Activated effector memory CD4-positive, alpha-beta T cell treated with Interleukin-2 at 50 U/mL for 16 hours (primary cell): Measurements from ENCODE around the gene FCRL6.
A peak's percentile ranks its signal among the peaks of the same experiment; 100 is the strongest.

ENCODE experiments used
- DNase-seq: peaks from one replicate; pipeline ENCODE4 v3.0.0-alpha.2; 2020

Gene FCRL6, protein sequence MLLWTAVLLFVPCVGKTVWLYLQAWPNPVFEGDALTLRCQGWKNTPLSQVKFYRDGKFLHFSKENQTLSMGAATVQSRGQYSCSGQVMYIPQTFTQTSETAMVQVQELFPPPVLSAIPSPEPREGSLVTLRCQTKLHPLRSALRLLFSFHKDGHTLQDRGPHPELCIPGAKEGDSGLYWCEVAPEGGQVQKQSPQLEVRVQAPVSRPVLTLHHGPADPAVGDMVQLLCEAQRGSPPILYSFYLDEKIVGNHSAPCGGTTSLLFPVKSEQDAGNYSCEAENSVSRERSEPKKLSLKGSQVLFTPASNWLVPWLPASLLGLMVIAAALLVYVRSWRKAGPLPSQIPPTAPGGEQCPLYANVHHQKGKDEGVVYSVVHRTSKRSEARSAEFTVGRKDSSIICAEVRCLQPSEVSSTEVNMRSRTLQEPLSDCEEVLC

GRCh38 chr1:159802111-159802510 lies at the start of gene FCRL6:
FCRL6 (plus strand) TSS chr1:159802360; CDS start chr1:159802425, 65 bp downstream.
- DNase-seq: no peak

DNA sequence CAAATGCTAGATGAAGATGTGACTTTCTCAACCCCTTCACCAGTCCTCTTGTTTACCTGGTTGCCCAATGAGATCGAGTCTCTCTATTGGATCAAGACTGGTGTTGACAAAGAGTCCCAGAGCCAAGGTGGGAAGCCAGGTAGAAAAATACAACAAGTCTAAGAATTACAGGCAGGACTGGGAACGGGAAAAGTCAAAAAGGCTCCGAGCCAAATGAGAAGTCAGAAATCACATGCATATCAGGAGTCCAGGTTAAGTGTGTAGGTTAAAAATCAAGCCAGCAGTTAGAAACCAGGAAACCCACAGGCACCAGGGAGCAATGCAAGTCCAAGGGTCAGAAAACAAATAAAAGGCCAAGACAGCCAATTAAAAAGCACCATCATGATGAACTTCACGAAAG lies 48.8 kb upstream of the FCRL6 start:
- no peak for DNase-seq

DNA sequence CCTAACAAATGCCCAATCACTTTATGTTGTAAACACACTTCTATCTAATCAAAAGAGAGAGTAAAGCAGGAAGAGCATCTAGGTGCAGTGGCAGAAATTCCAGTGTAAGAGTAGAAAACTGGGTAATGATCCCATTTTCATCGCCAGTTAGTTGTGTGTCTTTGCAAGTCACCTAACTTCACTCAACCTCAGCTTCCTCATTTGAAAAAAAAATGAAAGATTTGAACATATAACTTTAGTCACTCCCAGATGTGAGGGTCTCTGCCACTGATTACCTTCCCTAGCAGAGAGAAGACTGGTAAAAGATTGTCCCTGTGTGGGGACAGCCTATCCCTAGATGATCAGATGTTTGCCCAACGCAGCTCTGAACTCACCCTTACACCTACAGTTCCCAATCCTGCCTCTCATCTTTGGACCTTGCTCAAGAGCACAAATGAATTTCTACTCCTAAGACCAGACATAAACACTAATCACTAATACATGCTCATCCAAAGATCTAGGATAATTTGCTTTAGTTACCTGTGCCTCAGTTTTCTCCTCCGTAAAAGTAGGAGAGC lies 46.6 kb upstream of the FCRL6 start:
- no peak for DNase-seq

DNA sequence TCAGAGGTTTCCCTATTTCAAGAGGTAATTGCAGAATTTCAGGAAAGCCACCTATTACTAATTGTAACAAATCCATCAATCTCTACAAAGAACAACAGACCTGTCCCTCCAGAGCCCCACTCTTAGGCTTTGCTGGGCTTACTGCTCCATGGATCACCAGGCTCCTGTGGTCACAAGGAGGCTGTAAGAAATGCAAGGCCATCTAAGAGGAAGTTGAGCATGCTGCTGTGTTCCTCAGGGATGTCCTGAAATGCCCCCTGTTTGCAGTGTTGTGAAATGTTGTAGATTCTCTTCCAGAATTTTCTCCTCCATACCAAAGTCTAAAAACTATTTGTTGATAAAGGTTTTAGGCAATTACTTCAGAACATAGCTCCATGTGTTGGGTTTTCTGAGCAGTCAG lies 45.8 kb upstream of the FCRL6 start:
- no peak for DNase-seq

DNA sequence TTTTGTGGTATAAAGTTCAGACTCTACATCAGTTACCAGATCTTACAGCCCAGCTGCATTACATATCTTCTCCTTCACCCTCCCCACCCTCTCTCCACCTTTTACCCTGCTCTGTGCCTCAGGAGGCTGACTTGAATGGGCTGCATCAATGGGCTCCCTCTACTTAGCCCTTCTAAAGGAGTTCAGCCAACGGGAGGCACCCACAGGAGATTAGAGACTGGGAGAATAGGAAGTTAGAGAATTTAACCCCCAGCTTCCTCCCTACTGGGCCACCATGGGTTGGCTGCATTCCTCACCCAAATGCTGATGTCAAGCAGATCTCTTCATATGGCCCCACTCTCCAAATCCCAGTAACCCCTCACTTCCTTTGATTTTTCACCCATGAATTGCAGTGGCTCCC lies 38.5 kb upstream of the FCRL6 start:
- no peak for DNase-seq

- DNase-seq: no peak
Observed at GRCh38 chr1:159765806-159766205, 36.4 kb upstream of the FCRL6 start.

DNA sequence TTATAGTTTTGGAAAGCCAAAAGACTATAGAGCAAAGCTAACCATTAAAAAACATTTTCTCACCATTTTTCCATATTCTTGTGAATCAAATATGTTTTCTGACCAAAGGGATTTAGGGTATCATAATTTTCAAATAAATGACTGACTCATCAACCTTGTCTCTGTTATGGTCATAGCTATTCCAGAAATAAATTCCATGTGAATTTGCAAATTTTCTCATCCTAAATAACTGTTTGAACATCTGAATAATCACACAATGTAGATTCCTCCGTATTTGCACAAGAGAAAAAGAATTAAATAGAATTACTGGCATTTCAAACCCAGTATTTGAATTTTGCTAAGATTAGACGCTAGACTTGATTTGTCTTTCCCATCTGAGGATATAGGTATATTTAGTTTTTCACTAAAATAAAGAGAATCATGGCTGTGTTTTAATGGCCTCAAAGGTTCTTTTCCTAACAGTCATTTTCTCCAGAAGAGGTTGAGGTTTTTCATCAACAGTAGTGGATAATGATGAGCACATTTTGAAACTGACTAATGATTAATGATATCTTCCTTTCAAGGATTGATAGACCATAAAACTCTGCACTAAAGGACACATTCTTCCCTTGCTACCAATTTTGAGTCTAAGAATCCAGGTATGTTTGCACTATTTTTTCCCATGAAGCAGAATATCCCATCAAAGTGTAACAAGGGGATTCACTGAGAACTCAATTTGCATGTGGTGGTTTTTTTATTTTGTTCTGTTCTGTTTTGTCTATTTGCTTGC lies 30.8 kb upstream of the FCRL6 start:
- DNase-seq: no peak

DNA sequence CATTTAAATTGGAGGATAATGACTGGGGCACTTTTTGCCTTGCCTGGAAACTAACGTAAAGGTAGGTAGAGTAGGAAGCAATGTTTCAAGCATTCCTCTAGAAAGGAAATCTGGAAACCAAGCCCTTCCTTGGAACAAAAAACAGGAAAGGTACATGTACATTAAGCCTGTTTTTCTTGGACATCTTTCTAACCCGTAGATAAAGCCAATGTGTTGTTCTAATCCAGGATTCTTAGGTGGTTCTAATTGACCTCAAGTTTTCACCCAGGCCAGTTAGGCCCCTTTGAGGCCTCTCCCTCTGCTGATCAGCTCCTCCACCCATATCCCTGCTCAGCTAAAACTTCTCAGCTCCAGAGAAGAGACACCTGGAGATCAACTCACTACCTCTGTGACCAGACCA lies 27.7 kb upstream of the FCRL6 start:
- DNase-seq: no peak

- DNase-seq: no peak
Observed at GRCh38 chr1:159775716-159776115, 26.4 kb upstream of the FCRL6 start.

DNA sequence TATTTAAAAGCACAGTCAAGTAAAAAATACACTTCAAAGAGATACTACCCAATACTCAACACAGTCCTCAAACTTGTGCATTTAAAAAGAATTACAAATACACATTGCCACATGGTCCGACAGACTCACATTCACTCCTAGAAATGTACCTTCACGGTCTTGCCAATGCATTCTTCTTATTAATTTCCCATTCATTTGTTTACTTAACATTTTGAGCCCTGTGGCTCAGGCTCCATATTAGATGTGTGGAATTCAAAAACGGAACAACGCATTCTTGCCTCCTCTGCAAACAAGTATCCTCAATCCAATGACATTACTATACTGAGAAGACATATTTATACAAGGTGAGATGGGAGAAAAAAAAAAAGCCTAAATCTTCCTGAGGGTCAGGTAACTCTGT lies 23.9 kb upstream of the FCRL6 start:
- no peak for DNase-seq

DNA sequence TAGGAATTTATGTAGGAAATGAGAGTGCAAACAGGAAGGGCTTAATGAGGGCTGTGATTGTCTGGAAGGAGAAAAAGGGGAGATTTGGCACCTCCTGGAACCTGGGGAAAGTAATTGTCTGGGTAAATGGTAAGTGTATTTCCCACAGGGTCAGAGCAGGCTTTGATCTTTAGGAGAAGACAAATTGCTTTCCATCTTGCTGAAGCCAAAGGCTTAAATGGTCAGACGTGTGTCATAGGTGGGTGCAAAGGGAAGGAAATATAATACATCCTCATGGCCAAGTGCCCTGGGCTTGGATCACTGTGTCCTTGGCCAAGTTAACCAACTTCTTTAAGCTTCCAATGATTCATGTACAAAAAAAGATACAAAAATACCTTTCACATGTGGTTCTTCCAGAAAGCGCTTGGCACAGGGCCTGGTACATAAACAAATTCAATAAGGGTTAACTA lies 22.7 kb upstream of the FCRL6 start:
- DNase-seq: no peak

- peak; percentile 98 for DNase-seq
Observed at GRCh38 chr1:159780583-159781582, 21.3 kb upstream of the FCRL6 start, which contains the start of gene DUSP23. DUSP23 (plus strand) TSS chr1:159780962; CDS start chr1:159781101, 139 bp downstream.

GRCh38 chr1:159781992-159782391 lies 20.2 kb upstream of the FCRL6 start:
- DNase-seq: no peak

- DNase-seq: no peak
Observed at GRCh38 chr1:159783724-159784123, 18.4 kb upstream of the FCRL6 start.

DNA sequence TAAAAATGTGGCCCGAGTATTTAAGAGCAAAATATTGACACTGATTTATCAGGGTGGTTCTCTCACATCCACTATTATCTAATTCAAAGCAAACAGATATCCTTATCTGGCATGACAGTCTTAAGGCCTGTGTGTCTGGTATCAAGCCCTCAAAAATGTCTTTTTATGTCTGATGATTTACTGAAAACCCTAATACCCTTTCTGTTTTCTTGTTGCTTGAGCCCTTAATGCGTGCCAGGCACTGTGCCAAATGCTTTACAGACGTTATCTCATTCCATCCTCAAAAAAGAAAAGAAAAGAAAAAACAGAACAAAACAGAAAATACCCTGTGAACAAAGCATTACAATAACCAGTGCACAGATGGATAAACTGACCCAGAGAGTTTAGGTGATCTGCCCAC lies 15.7 kb upstream of the FCRL6 start:
- DNase-seq: no peak

GRCh38 chr1:159786966-159787365 lies 15.2 kb upstream of the FCRL6 start:
- DNase-seq: no peak

- no peak for DNase-seq
Observed at GRCh38 chr1:159790237-159790917, 11.8 kb upstream of the FCRL6 start.

DNA sequence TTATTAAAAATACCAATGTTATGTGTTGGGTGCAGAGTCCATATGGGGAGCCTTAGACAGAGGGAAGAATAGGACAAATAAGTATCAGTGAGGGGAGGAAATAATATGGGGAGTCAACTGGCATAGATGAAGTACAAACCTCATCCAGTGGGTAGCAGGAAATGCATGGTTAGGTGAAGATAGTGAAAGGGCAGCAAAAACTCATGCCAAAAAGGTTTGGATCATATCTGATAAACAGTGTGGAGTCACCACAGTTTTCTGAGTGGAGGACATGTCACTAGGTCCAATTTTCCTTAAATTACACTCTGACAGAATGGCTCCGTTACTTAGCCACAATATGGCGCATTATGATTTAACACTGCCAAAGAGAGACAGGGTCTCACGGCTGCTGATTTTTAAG lies 11.1 kb upstream of the FCRL6 start:
- no peak for DNase-seq

GRCh38 chr1:159791461-159791860 lies 10.7 kb upstream of the FCRL6 start:
- no peak for DNase-seq

GRCh38 chr1:159795534-159795933 lies 6.6 kb upstream of the FCRL6 start:
- DNase-seq: no peak

DNA sequence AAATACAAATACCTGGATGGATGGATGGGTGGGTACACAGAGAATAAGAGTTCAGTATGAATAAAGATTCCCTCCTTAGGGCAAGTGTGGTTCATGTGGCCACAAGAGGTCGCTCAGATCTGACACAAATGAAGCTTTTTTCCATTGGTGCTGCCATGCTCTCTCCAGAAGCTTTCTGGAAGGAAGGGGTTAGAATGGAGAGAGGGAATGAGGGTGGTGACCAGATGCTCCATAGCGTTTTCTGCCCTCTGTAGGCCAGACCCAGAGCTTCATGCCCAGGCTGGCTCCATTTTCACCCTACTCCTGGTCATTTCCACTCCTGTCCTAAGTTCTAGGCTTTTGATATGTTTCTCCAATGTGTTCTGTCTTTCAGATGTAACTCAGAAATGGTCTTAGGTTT lies 3.3 kb upstream of the FCRL6 start:
- peak; percentile 14 for DNase-seq

- no peak for DNase-seq
Observed at GRCh38 chr1:159799446-159799985, 2.6 kb upstream of the FCRL6 start.
